GM10266 (cell line): ENCODE data around the gene CELSR2.

Experiments
- DNase-seq: peaks from one replicate; pipeline ENCODE4 v3.0.0; 2012; ENCODE audit errors: extremely low spot score
- TF ChIP-seq, protein P1 (sequence below): IDR thresholded peaks from 2 replicates; pipeline ENCODE4 v1.5.1; 2012; ENCODE audit warnings: mild to moderate bottlenecking, low read depth; ENCODE audit not compliant: control insufficient read depth, insufficient read depth; ENCODE audit errors: missing control alignments

The CELSR2 gene

DNA sequence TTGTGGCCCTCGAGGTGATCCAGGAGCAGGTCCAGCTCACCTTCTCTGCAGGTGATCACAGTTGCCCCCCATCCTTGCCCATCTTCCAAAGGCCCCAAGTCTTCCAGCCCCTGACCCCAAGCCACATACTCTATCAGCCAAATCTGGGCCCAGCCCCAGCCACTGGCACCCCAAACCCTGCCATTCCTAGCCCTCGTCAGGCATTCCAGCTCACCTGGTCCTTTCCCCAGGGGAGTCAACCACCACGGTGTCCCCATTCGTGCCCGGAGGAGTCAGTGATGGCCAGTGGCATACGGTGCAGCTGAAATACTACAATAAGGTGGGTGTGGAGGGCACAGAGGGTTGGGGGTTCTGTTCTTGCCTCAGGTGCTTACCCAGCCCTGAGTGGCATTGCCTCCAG, 12.2 kb downstream of the CELSR2 start:
- TF ChIP-seq, protein P1, sequence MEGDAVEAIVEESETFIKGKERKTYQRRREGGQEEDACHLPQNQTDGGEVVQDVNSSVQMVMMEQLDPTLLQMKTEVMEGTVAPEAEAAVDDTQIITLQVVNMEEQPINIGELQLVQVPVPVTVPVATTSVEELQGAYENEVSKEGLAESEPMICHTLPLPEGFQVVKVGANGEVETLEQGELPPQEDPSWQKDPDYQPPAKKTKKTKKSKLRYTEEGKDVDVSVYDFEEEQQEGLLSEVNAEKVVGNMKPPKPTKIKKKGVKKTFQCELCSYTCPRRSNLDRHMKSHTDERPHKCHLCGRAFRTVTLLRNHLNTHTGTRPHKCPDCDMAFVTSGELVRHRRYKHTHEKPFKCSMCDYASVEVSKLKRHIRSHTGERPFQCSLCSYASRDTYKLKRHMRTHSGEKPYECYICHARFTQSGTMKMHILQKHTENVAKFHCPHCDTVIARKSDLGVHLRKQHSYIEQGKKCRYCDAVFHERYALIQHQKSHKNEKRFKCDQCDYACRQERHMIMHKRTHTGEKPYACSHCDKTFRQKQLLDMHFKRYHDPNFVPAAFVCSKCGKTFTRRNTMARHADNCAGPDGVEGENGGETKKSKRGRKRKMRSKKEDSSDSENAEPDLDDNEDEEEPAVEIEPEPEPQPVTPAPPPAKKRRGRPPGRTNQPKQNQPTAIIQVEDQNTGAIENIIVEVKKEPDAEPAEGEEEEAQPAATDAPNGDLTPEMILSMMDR: no peak
- DNase-seq: no peak

DNA sequence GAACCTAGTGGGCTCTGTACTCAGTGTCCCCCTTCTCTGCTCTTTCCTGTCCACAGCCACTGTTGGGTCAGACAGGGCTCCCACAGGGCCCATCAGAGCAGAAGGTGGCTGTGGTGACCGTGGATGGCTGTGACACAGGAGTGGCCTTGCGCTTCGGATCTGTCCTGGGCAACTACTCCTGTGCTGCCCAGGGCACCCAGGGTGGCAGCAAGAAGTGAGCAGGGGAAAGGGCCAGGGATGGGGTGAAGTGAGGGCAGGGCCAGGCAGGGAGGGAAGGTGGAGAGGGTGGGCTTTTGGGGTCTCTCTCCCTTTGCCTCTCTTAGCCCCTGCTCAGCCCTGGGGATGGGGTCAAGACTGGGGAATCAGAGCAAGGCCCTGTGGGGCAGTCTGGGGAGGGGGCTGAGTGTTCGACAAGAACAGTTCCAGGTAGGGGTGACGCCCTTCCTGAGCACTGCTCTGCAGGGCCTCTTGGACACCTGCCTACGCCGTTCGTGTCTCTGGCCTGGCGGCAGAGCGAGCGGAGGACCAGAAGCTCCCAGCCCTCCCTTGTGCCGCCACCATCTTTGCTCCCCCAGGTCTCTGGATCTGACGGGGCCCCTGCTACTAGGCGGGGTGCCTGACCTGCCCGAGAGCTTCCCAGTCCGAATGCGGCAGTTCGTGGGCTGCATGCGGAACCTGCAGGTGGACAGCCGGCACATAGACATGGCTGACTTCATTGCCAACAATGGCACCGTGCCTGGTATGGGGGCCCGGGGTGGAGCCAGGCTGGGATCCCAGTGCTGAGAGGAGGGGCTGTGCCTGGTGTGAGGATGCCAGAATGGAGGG, 13.1 kb downstream of the CELSR2 start:
- no peak for DNase-seq
- TF ChIP-seq, protein P1: no peak

DNA sequence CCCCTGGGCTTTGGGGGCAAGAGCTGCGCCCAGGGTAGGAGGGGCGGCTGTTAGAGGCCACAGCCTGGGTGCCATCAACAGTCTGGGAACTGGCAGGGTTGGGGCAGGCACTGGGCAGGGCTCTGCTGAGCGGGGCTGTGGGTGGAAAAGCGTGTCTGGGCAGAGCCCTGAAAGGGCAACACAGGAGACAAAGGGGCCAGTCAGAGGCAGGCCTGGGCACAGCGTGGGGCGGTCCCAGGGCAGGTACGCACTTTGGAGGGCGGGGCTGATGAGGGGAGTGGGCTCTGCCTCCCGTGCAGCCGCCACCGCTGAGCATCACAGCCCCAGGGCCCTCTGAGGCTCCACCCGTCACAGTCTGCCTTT, 13.9 kb downstream of the CELSR2 start:
- DNase-seq: no peak
- TF ChIP-seq, protein P1: peak; percentile 17

DNA sequence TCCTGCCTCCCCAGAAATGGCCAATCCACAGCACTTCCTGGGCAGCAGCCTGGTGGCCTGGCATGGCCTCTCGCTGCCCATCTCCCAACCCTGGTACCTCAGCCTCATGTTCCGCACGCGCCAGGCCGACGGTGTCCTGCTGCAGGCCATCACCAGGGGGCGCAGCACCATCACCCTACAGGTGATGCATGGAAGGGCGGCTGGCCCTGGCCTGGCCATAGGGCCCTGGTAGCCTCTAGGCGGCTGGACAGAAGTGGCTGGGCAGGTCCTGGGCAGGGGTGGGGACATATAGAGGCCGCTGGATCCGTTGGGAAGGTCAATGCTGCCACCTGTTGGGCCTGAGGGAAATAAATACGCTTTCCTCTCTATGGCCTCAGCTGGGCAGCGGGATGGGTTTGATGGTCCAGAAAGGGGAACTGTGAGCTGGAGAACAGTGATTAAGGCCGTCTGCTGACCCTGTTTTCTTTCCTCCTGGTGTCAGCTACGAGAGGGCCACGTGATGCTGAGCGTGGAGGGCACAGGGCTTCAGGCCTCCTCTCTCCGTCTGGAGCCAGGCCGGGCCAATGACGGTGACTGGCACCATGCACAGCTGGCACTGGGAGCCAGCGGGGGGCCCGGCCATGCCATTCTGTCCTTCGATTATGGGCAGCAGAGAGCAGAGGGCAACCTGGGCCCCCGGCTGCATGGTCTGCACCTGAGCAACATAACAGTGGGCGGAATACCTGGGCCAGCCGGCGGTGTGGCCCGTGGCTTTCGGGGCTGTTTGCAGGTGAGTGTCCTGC, 14.4 kb downstream of the CELSR2 start:
- peak; percentile 92 for DNase-seq
- TF ChIP-seq, protein P1: peak; percentile 96

DNA sequence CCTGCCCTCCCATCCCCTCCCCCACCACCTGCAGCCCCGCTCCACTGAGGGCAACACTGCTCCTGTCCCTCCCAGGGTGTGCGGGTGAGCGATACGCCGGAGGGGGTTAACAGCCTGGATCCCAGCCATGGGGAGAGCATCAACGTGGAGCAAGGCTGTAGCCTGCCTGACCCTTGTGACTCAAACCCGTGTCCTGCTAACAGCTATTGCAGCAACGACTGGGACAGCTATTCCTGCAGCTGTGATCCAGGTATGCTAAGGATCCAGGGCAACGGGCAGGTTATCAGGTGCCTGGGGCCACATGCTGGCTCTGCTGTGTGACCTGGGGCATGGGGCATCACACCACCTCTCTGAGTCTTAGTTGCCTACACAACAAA, 15.0 kb downstream of the CELSR2 start:
- DNase-seq: no peak
- TF ChIP-seq, protein P1: no peak

DNA sequence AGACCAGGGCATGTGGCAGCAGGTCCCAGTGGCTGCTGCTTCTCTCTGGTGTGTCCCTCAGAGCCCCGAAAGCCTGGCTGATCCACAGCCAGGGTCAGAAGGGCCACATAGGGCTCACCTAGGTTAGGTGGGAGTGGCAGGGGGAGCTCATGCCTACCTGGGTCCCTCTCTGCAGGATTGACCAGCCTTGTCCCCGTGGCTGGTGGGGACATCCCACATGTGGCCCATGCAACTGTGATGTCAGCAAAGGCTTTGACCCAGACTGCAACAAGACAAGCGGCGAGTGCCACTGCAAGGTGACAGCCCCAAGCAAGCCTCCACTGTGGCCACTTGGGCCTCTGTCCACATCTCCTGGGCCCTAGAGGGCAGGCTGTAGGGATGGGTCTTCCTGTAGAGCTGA, 15.7 kb downstream of the CELSR2 start:
- TF ChIP-seq, protein P1: no peak

More for the DNA sequence above, 15.7 kb downstream of the CELSR2 start:
- no peak for DNase-seq
